ENCODE data around the gene SSBP3.
"Not testable (repeated sequence)": the region's sequence is repeated elsewhere in the genome, so short reads cannot be mapped to it uniquely, and the experiment has no call there.

SSBP3 gene

GRCh38 chr1:54406339-54407153 is at the start of gene SSBP3:
SSBP3 (minus strand) TSS chr1:54406394.
- peaks cover 22% of the 10 kb centered on the region for H3K4me1 ChIP-seq (ENCODE audit: control insufficient read depth, insufficient read depth, low read length)

GRCh38 chr1:54453509-54453908 is 47.3 kb upstream of the SSBP3 start:
- Histone ChIP-seq H3K27ac (ENCODE audit: low read depth, low read length) (no peak overlapping the region), H3K4me3 (ENCODE audit: low read length) (no peak overlapping the region), H3K27me3 (ENCODE audit: control insufficient read depth, insufficient read depth, low read length) (no peaks in the 10 kb centered on the region), H3K9ac (ENCODE audit: low read length) (no peak overlapping the region), H3K4me1 (ENCODE audit: control insufficient read depth, insufficient read depth, low read length) (no peaks in the 10 kb centered on the region), H3K36me3 (ENCODE audit: control insufficient read depth, insufficient read depth, low read length) (no peaks in the 10 kb centered on the region)

More at GRCh38 chr1:54406339-54407153, at the start of gene SSBP3:
- no peaks in the 10 kb centered on the region for H3K36me3 ChIP-seq (ENCODE audit: control insufficient read depth, insufficient read depth, low read length)
- peak within 1 kb of the TSS; percentile 82 for H3K27ac ChIP-seq (ENCODE audit: low read depth, low read length)
- H3K4me3 ChIP-seq (ENCODE audit: low read length): peak within 1 kb of the TSS; percentile 87
- no peak within 1 kb of the TSS for H3K9ac ChIP-seq (ENCODE audit: low read length)
- no peaks in the 10 kb centered on the region for H3K27me3 ChIP-seq (ENCODE audit: control insufficient read depth, insufficient read depth, low read length)

GRCh38 chr1:54453022-54453421 is 46.8 kb upstream of the SSBP3 start:
- Histone ChIP-seq H3K9ac (ENCODE audit: low read length) (no peak overlapping the region), H3K27me3 (ENCODE audit: control insufficient read depth, insufficient read depth, low read length) (no peaks in the 10 kb centered on the region), H3K4me3 (ENCODE audit: low read length) (no peak overlapping the region), H3K4me1 (ENCODE audit: control insufficient read depth, insufficient read depth, low read length) (no peaks in the 10 kb centered on the region), H3K36me3 (ENCODE audit: control insufficient read depth, insufficient read depth, low read length) (no peaks in the 10 kb centered on the region), H3K27ac (ENCODE audit: low read depth, low read length) (no peak overlapping the region)

- H3K4me3 ChIP-seq (ENCODE audit: low read length); H3K27me3 ChIP-seq (ENCODE audit: control insufficient read depth, insufficient read depth, low read length); H3K27ac ChIP-seq (ENCODE audit: low read depth, low read length); H3K9ac ChIP-seq (ENCODE audit: low read length); H3K4me1 ChIP-seq (ENCODE audit: control insufficient read depth, insufficient read depth, low read length); H3K36me3 ChIP-seq (ENCODE audit: control insufficient read depth, insufficient read depth, low read length): not testable (repeated sequence)
These were observed 43.2 kb upstream of the SSBP3 start for GRCh38 chr1:54449431-54449830.

GRCh38 chr1:54448801-54449200 is 42.6 kb upstream of the SSBP3 start:
- H3K4me1 ChIP-seq (ENCODE audit: control insufficient read depth, insufficient read depth, low read length); H3K4me3 ChIP-seq (ENCODE audit: low read length); H3K36me3 ChIP-seq (ENCODE audit: control insufficient read depth, insufficient read depth, low read length); H3K27me3 ChIP-seq (ENCODE audit: control insufficient read depth, insufficient read depth, low read length); H3K9ac ChIP-seq (ENCODE audit: low read length); H3K27ac ChIP-seq (ENCODE audit: low read depth, low read length): not testable (repeated sequence)

- H3K4me3 ChIP-seq (ENCODE audit: low read length); H3K9ac ChIP-seq (ENCODE audit: low read length); H3K27ac ChIP-seq (ENCODE audit: low read depth, low read length); H3K36me3 ChIP-seq (ENCODE audit: control insufficient read depth, insufficient read depth, low read length); H3K27me3 ChIP-seq (ENCODE audit: control insufficient read depth, insufficient read depth, low read length); H3K4me1 ChIP-seq (ENCODE audit: control insufficient read depth, insufficient read depth, low read length): not testable (repeated sequence)
These were observed 40.9 kb upstream of the SSBP3 start for GRCh38 chr1:54447081-54447480.

- Histone ChIP-seq H3K27ac (ENCODE audit: low read depth, low read length) (no peak overlapping the region), H3K4me3 (ENCODE audit: low read length) (no peak overlapping the region), H3K9ac (ENCODE audit: low read length) (no peak overlapping the region), H3K4me1 (ENCODE audit: control insufficient read depth, insufficient read depth, low read length) (no peaks in the 10 kb centered on the region), H3K36me3 (ENCODE audit: control insufficient read depth, insufficient read depth, low read length) (no peaks in the 10 kb centered on the region), H3K27me3 (ENCODE audit: control insufficient read depth, insufficient read depth, low read length) (no peaks in the 10 kb centered on the region)
These were observed 36.0 kb upstream of the SSBP3 start for GRCh38 chr1:54442185-54442584.

GRCh38 chr1:54439550-54440223 is 33.5 kb upstream of the SSBP3 start:
- Histone ChIP-seq H3K27ac (ENCODE audit: low read depth, low read length) (no peak overlapping the region), H3K36me3 (ENCODE audit: control insufficient read depth, insufficient read depth, low read length) (no peaks in the 10 kb centered on the region), H3K4me1 (ENCODE audit: control insufficient read depth, insufficient read depth, low read length) (no peaks in the 10 kb centered on the region), H3K27me3 (ENCODE audit: control insufficient read depth, insufficient read depth, low read length) (no peaks in the 10 kb centered on the region), H3K9ac (ENCODE audit: low read length) (no peak overlapping the region), H3K4me3 (ENCODE audit: low read length) (no peak overlapping the region)

GRCh38 chr1:54437783-54438182 is 31.6 kb upstream of the SSBP3 start:
- H3K4me1 ChIP-seq (ENCODE audit: control insufficient read depth, insufficient read depth, low read length): no peaks in the 10 kb centered on the region
- H3K4me3 ChIP-seq (ENCODE audit: low read length): no peak overlapping the region
- H3K27me3 ChIP-seq (ENCODE audit: control insufficient read depth, insufficient read depth, low read length): no peaks in the 10 kb centered on the region
- H3K36me3 ChIP-seq (ENCODE audit: control insufficient read depth, insufficient read depth, low read length): no peaks in the 10 kb centered on the region
- no peak overlapping the region for H3K9ac ChIP-seq (ENCODE audit: low read length)
- no peak overlapping the region for H3K27ac ChIP-seq (ENCODE audit: low read depth, low read length)

- Histone ChIP-seq H3K27me3 (ENCODE audit: control insufficient read depth, insufficient read depth, low read length) (no peaks in the 10 kb centered on the region), H3K9ac (ENCODE audit: low read length) (no peak overlapping the region), H3K27ac (ENCODE audit: low read depth, low read length) (no peak overlapping the region), H3K4me1 (ENCODE audit: control insufficient read depth, insufficient read depth, low read length) (no peaks in the 10 kb centered on the region), H3K4me3 (ENCODE audit: low read length) (no peak overlapping the region), H3K36me3 (ENCODE audit: control insufficient read depth, insufficient read depth, low read length) (no peaks in the 10 kb centered on the region)
These were observed 30.6 kb upstream of the SSBP3 start for GRCh38 chr1:54436826-54437225.

GRCh38 chr1:54429838-54430237 is 23.6 kb upstream of the SSBP3 start:
- H3K4me1 ChIP-seq (ENCODE audit: control insufficient read depth, insufficient read depth, low read length): no peaks in the 10 kb centered on the region
- no peaks in the 10 kb centered on the region for H3K27me3 ChIP-seq (ENCODE audit: control insufficient read depth, insufficient read depth, low read length)

GRCh38 chr1:54428837-54429518 is 22.8 kb upstream of the SSBP3 start:
- no peaks in the 10 kb centered on the region for H3K4me1 ChIP-seq (ENCODE audit: control insufficient read depth, insufficient read depth, low read length)
- H3K9ac ChIP-seq (ENCODE audit: low read length): no peak overlapping the region
- no peak overlapping the region for H3K4me3 ChIP-seq (ENCODE audit: low read length)
- no peak overlapping the region for H3K27ac ChIP-seq (ENCODE audit: low read depth, low read length)
- no peaks in the 10 kb centered on the region for H3K36me3 ChIP-seq (ENCODE audit: control insufficient read depth, insufficient read depth, low read length)
- H3K27me3 ChIP-seq (ENCODE audit: control insufficient read depth, insufficient read depth, low read length): no peaks in the 10 kb centered on the region

More at GRCh38 chr1:54429838-54430237, 23.6 kb upstream of the SSBP3 start:
- Histone ChIP-seq H3K27ac (ENCODE audit: low read depth, low read length) (no peak overlapping the region), H3K4me3 (ENCODE audit: low read length) (no peak overlapping the region), H3K36me3 (ENCODE audit: control insufficient read depth, insufficient read depth, low read length) (no peaks in the 10 kb centered on the region), H3K9ac (ENCODE audit: low read length) (no peak overlapping the region)
